SK-N-SH (cell line): Measurements from ENCODE around the gene OGDH. TPM values are rescaled to one million over a fixed set of nuclear protein-coding genes. Genes with fewer than 3 reads are reported as not detected.
"Not testable (repeated sequence)": the region's sequence is repeated elsewhere in the genome, so short reads cannot be mapped to it uniquely, and the experiment has no call there.

Source experiments
- CTCF ChIA-PET: fragments of 300-600, 350-600 bp; formaldehyde crosslinking; extraction: SDS; loops from one replicate; lab custom pipeline; 2021; lab: Yijun Ruan, JAX
- POLR2A ChIA-PET: fragments of 350-600 bp; sonication (Branson Sonifier 250); formaldehyde crosslinking; extraction: SDS; loops from one replicate; lab custom pipeline; 2020; ENCODE audit warnings: antibody characterized with exemption, inconsistent platforms; lab: Yijun Ruan, JAX
- DNase-seq: peaks from one replicate; pipeline ENCODE4 v3.0.0; 2012
- H2AFZ ChIP-seq: fragments of 200-600 bp; sonication (generic); 2 replicates; pipeline ENCODE4 v1.8.1; 2016; ENCODE audit warnings: antibody characterized with exemption, mild to moderate bottlenecking, low read depth
- H3F3A ChIP-seq: fragments of 200-600 bp; sonication (generic); replicated peaks from 2 replicates; pipeline ENCODE3; 2016; ENCODE audit warnings: antibody characterized with exemption, mild to moderate bottlenecking; ENCODE audit not compliant: insufficient read depth
- H3K27ac ChIP-seq, 2 experiments: fragments of 200-500 bp in 1 of 2; fragments of 200-600 bp in 1 of 2; sonication (Bioruptor generic) in 1 of 2; sonication (generic), shearing (Covaris generic) in 1 of 2; 2 replicates each; pipeline versions ENCODE4 v1.5.1 to v1.6.1; 2014 to 2016; ENCODE audit warnings: low read depth in 2 of 2, inconsistent platforms in 1 of 2, low read length in 1 of 2, mild to moderate bottlenecking in 1 of 2, mixed read lengths in 1 of 2
- H3K27me3 ChIP-seq: fragments of 200-600 bp; sonication (generic), shearing (Covaris generic); 2 replicates; pipeline ENCODE4 v1.6.1; 2016; ENCODE audit warnings: mixed run types; ENCODE audit not compliant: insufficient read depth
- H3K36me3 ChIP-seq, 2 experiments: fragments of 200-500 bp in 1 of 2; fragments of 200-600 bp in 1 of 2; sonication (Bioruptor generic) in 1 of 2; sonication (generic) in 1 of 2; replicated peaks in 1 of 2; 2 replicates each; pipeline versions ENCODE3 to v1.5.1; 2014 to 2016; ENCODE audit warnings: low read length in 1 of 2, mild to moderate bottlenecking in 1 of 2; ENCODE audit not compliant: insufficient read depth in 2 of 2, control insufficient read depth in 1 of 2
- H3K4me1 ChIP-seq, 2 experiments: fragments of 200-500 bp in 1 of 2; fragments of 200-600 bp in 1 of 2; sonication (Bioruptor generic) in 1 of 2; sonication (generic), shearing (Covaris generic) in 1 of 2; 2 replicates each; pipeline versions ENCODE4 v1.5.1 to v1.6.1; 2014 to 2016; ENCODE audit warnings: low read depth in 1 of 2, low read length in 1 of 2, mixed run types in 1 of 2; ENCODE audit not compliant: insufficient read depth in 2 of 2, control insufficient read depth in 1 of 2
- H3K4me2 ChIP-seq: fragments of 200-600 bp; sonication (generic), shearing (Covaris generic); 2 replicates; pipeline ENCODE4 v1.6.1; 2017; ENCODE audit warnings: mixed run types
- H3K4me3 ChIP-seq, 2 experiments: fragments of 200-500 bp in 1 of 2; fragments of 200-600 bp in 1 of 2; sonication (Bioruptor generic) in 1 of 2; sonication (generic), shearing (Covaris generic) in 1 of 2; 2 replicates each; pipeline versions ENCODE4 v1.5.1 to v1.8.1; 2014 to 2016; ENCODE audit warnings: low read depth in 2 of 2, inconsistent platforms in 1 of 2, low read length in 1 of 2, mild to moderate bottlenecking in 1 of 2, mixed read lengths in 1 of 2, moderate library complexity in 1 of 2
- H3K79me2 ChIP-seq: fragments of 200-600 bp; sonication (generic); 2 replicates; pipeline ENCODE4 v1.8.1; 2017; ENCODE audit warnings: mild to moderate bottlenecking; ENCODE audit not compliant: insufficient read depth
- H3K9ac ChIP-seq: fragments of 200-600 bp; sonication (generic); 2 replicates; pipeline ENCODE4 v1.6.1; 2017; ENCODE audit warnings: mixed run types
- H3K9me2 ChIP-seq: fragments of 200-600 bp; sonication (generic); 2 replicates; pipeline ENCODE4 v1.6.1; 2017; ENCODE audit warnings: mixed run types
- H3K9me3 ChIP-seq: fragments of 200-600 bp; sonication (generic); 2 replicates; pipeline ENCODE4 v1.6.1; 2017; ENCODE audit warnings: mixed run types, mild to moderate bottlenecking, moderate library complexity
- H4K20me1 ChIP-seq: fragments of 200-600 bp; sonication (generic); 2 replicates; pipeline ENCODE4 v1.6.1; 2017; ENCODE audit warnings: mild to moderate bottlenecking, mixed run types; ENCODE audit not compliant: insufficient read depth
- CHD2 ChIP-seq: fragments of 150-350 bp; IDR thresholded peaks from 2 replicates; pipeline ENCODE4 v1.6.1; 2018; ENCODE audit warnings: low read length; ENCODE audit not compliant: partially characterized antibody
- ELF1 ChIP-seq: IDR thresholded peaks from 2 replicates; pipeline ENCODE4 v1.4.0; 2012
- EP300 ChIP-seq, 2 experiments: IDR thresholded peaks; 2 replicates each; pipeline versions ENCODE4 v1.4.0 to v1.6.1; 2012; ENCODE audit warnings: borderline replicate concordance in 1 of 2, low read depth in 1 of 2, low read length in 1 of 2
- GABPA ChIP-seq: IDR thresholded peaks from 2 replicates; pipeline ENCODE4 v1.4.0; 2012; ENCODE audit warnings: low read depth, mild to moderate bottlenecking
- GATA2 ChIP-seq: sonication (generic); formaldehyde crosslinking; IDR thresholded peaks from 2 replicates; pipeline ENCODE4 v1.5.0; 2020; ENCODE audit warnings: mild to moderate bottlenecking, missing genetic modification reagents
- JUND ChIP-seq: IDR thresholded peaks from 2 replicates; pipeline ENCODE4 v1.4.0; 2012
- MEF2A ChIP-seq: IDR thresholded peaks from 2 replicates; pipeline ENCODE4 v1.4.0; 2012; ENCODE audit warnings: low read depth, borderline replicate concordance
- MXI1 ChIP-seq: IDR thresholded peaks from 2 replicates; pipeline ENCODE4 v1.6.1; 2012; ENCODE audit warnings: mild to moderate bottlenecking, low read depth, low read length, improper control_type of control experiment
- NFIC ChIP-seq: IDR thresholded peaks from 2 replicates; pipeline ENCODE4 v1.4.0; 2012; ENCODE audit warnings: borderline replicate concordance
- POLR2AphosphoS5 ChIP-seq: IDR thresholded peaks from 2 replicates; pipeline ENCODE4 v1.6.1; 2012; ENCODE audit warnings: low read depth, low read length
- RAD21 ChIP-seq: IDR thresholded peaks from 2 replicates; pipeline ENCODE4 v1.6.1; 2012; ENCODE audit warnings: mild to moderate bottlenecking, low read length
- TAF1 ChIP-seq: IDR thresholded peaks from 2 replicates; pipeline ENCODE4 v1.6.1; 2012; ENCODE audit warnings: low read depth, mild to moderate bottlenecking, low read length, moderate library complexity, borderline replicate concordance
- TCF12 ChIP-seq: IDR thresholded peaks from 2 replicates; pipeline ENCODE4 v1.4.0; 2012
- WGBS: methylation state at CpG from one replicate; pipeline ENCODE4 v1.1.6; 2017; ENCODE audit warnings: low lambda C conversion rate; 5-methylcytosine and 5-hydroxymethylcytosine counted together
- polyA plus RNA-seq, 3 experiments: library from polyadenylated mRNA; depleted of rRNA; stranded (reverse); fragments of >200 nt; gene quantifications; 2 replicates each; pipeline ENCODE4 v1.2.3, GENCODE V29; 2012
- TF ChIP-seq, protein P1 (sequence below): fragments of 200-600 bp; sonication (generic); IDR thresholded peaks from 2 replicates; pipeline ENCODE4 v1.6.1; 2017; ENCODE audit warnings: antibody characterized with exemption, mild to moderate bottlenecking, moderate library complexity
- TF ChIP-seq, protein P2 (sequence below): IDR thresholded peaks from 2 replicates; pipeline ENCODE4; 2012

Gene OGDH
- polyA plus RNA-seq, 1 of the 3 experiments (the other 2 are of a cell fraction): 69.4 TPM

DNA sequence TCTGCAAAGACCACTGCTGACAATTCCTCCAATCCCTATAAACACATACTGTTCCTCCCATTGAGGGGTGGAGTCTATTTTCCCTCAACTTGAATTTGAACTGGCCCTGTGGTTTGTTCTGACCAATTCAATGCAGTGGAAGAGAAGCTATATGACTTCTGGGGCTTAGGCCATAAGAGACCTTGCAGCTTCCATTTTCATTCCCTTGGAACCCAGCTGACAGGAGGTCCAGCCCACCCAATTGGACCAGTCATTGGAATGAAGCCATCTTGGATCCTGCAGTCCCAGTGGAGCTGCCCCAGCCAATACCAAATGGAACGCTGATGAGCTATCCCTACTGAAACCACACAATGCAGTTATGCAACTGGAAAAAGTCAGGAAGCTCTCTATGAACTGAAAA lies 15.5 kb upstream of the OGDH start:
- Histone ChIP-seq H3K27ac (no peak overlapping the region), H3K27me3 (no peaks in the 10 kb centered on the region), H2AFZ (no peak overlapping the region), H3K4me1 (no peaks in the 10 kb centered on the region), H3K4me2 (no peak overlapping the region), H4K20me1 (no peaks in the 10 kb centered on the region), H3K9me3 (no peaks in the 10 kb centered on the region), H3K9me2 (no peaks in the 10 kb centered on the region), H3K4me3 (no peak overlapping the region), H3K9ac (no peak overlapping the region), H3K36me3 (no peaks in the 10 kb centered on the region), H3K79me2 (no peaks in the 10 kb centered on the region), H3F3A (no peaks in the 10 kb centered on the region)
- ChIA-PET CTCF (interaction anchor here (0.7 to 1.4 kb wide), 3 partner anchors 16 to 546 kb away, joined by 3 to 4 read pairs (median 3); partner anchors contain the start of gene OGDH), POLR2A (interaction anchor here (1.2 kb wide), 1 partner anchor 9 kb away, joined by 6 read pairs; the partner anchor contains the start of gene TMED4)
- DNase-seq: no peak
- WGBS: 88% methylated on average over 1 of the region's 1 CpG
- TF ChIP-seq POLR2AphosphoS5 (no peak), GABPA (no peak), ELF1 (no peak), JUND (no peak), TAF1 (no peak), CHD2 (no peak), RAD21 (no peak), EP300 (IDR thresholded peaks at IDR 0.05; ENCODE audit: borderline replicate concordance in 1 of 2, low read depth in 1 of 2, low read length in 1 of 2) (no peak), MXI1 (no peak), TCF12 (no peak), NFIC (no peak), GATA2 (no peak)
- TF ChIP-seq, protein P1, sequence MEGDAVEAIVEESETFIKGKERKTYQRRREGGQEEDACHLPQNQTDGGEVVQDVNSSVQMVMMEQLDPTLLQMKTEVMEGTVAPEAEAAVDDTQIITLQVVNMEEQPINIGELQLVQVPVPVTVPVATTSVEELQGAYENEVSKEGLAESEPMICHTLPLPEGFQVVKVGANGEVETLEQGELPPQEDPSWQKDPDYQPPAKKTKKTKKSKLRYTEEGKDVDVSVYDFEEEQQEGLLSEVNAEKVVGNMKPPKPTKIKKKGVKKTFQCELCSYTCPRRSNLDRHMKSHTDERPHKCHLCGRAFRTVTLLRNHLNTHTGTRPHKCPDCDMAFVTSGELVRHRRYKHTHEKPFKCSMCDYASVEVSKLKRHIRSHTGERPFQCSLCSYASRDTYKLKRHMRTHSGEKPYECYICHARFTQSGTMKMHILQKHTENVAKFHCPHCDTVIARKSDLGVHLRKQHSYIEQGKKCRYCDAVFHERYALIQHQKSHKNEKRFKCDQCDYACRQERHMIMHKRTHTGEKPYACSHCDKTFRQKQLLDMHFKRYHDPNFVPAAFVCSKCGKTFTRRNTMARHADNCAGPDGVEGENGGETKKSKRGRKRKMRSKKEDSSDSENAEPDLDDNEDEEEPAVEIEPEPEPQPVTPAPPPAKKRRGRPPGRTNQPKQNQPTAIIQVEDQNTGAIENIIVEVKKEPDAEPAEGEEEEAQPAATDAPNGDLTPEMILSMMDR: no peak
- TF ChIP-seq, protein P2, sequence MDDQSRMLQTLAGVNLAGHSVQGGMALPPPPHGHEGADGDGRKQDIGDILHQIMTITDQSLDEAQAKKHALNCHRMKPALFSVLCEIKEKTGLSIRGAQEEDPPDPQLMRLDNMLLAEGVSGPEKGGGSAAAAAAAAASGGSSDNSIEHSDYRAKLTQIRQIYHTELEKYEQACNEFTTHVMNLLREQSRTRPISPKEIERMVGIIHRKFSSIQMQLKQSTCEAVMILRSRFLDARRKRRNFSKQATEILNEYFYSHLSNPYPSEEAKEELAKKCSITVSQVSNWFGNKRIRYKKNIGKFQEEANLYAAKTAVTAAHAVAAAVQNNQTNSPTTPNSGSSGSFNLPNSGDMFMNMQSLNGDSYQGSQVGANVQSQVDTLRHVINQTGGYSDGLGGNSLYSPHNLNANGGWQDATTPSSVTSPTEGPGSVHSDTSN: no peak

DNA sequence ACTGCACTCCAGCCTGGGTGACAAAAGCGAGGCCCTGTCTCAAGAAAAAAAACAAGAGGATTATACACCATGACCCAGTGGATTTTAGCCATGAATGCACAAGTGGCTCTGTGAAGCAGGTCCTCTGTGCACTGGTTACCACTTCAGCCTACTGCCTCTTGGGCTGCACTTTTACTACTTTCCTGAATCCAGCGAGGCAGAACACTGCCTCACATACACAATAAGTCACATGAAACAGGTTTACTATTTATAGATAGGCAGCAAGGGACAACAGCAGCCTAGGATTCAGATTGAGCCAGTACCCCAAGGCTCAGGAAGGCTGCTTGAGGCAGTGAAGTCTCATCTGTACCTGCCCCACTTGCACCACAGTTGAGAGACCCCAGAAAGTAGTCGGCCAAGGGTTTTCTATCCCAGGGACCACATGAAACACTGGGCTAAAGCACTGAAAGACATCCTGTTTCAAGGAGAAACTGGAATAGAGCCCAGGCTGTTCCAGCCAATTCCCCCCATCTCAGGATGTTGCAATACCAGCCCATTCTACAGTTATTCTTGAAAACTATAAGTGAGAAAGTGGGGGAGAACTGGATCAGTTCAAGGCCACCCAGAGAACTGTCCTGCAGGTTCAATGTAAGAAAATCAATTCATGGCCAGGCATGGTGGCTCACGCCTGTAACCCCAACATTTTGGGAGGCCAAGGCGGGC lies 10.3 kb upstream of the OGDH start:
- ChIA-PET POLR2A (no interaction called here), CTCF (interaction anchor here (1.1 to 1.5 kb wide), 2 partner anchors 10 to 390 kb away, joined by 3 read pairs; no protein-coding TSS in a partner anchor)
- Histone ChIP-seq H3K9me3 (no peaks in the 10 kb centered on the region), H3K27me3 (no peaks in the 10 kb centered on the region), H3K4me2 (no peak overlapping the region), H3K79me2 (no peaks in the 10 kb centered on the region), H3K9me2 (no peaks in the 10 kb centered on the region), H3K4me1 (no peaks in the 10 kb centered on the region), H3K9ac (no peak overlapping the region), H2AFZ (peak overlapping the region; percentile 36; the same call in 1 of the 2 replicates), H3K4me3 (no peak overlapping the region), H3F3A (no peaks in the 10 kb centered on the region), H3K36me3 (no peaks in the 10 kb centered on the region), H3K27ac (no peak overlapping the region), H4K20me1 (no peaks in the 10 kb centered on the region)
- TF ChIP-seq MEF2A: no peak
- DNase-seq: no peak
- WGBS: 73% methylated on average over 5 of the region's 5 CpGs

DNA sequence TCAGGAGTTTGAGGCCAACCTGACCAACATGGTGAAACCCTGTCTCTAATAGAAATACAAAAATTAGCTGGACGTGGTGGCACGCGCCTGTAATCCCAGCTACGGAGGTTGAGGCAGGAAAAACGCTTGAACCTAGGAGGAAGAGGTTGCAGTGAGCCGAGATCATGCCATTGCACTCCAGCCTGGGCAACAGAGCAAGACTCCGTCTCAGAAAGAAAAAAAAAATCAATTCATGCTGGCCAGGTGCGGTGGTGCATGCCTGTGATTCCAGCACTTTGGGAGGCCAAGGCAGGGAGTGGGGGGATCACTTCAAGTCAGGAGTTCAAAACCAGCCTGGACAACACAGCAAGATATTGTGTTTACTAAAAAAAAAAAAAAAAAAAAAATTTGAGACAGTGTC lies 9.2 kb upstream of the OGDH start:
- H3K36me3 ChIP-seq, H3K27ac ChIP-seq, H3K4me2 ChIP-seq, H2AFZ ChIP-seq, H3K9me2 ChIP-seq, H3K4me1 ChIP-seq, H3K4me3 ChIP-seq, H3K27me3 ChIP-seq, DNase-seq, H3K9ac ChIP-seq, H3K9me3 ChIP-seq, H3F3A ChIP-seq, H4K20me1 ChIP-seq, CTCF ChIA-PET, H3K79me2 ChIP-seq: not testable (repeated sequence)
- POLR2A ChIA-PET: interaction anchor here (0.6 kb wide), 1 partner anchor 1036 kb away, joined by 3 read pairs; no protein-coding TSS in a partner anchor
- WGBS: 90% methylated on average over 8 of the region's 8 CpGs
